Regular cardiac myocyte (primary cell): ENCODE results near the gene LLCFC1. TPM values are rescaled to one million over a fixed set of nuclear protein-coding genes. Genes with fewer than 3 reads are reported as not detected.

Experiments used
- total RNA-seq: library from RNA; depleted of rRNA; stranded (reverse); fragments of >200 nt; gene quantifications from 2 replicates; pipeline ENCODE4 v1.2.3, GENCODE V29; 2014

Gene LLCFC1
- total RNA-seq, result not detected in 2 replicates

DNA sequence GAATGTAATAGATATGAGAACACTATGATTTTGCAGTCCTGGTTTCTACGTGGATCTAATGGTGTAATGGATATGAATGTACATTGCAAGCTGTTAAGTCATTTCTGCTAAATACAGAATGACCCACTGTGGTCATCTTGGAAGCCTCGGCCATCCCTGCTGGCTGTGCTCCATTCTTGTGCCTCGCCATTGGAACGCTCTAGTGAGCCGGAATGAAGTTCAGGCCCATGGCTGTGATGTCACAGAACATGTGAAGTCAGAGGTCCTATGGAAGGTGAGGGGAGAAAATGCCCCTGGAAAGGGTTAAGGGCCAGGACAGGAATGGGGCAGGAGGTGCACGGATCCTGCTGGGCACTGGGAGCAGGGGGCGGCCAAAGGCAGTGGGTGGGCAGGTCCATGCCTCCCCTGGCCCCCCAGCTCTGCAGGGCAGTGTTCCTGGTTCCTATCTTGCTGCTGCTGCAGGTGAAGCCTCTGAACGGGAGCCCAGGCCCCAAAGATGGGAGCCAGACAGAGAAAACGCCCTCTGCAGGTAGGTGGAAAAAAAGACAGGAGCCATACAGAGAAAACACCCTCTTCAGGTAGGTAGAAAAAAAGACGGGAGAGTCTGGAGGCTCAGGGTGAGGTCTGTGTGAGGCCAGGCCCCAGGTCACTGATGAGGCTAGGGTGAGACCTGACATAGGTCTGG is at the start of gene LLCFC1:
Gene LLCFC1, plus strand, starts transcription at position 259 of the 685 bp plus-strand sequence. Its CDS starts 138 bp downstream, at position 397.

DNA sequence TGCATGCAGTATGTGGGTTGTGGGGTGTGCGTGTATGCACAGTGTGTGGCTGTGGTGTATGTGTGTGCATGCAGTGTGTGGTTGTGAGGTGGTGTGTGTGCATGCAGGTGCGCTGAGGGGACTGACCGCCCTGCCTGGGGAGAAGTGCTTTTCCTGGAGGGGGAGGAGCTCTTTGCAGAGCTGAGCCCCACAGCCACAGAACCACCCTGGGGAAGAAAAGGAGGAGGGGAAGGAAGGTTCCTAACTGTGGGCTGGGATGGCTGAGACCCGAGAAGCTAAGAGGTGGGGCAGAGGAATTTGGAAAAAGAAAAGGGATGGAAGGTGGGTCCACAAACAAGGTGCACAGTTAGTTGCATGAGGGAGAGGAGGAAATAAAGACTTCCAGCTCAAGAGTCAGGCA is 5.7 kb upstream of the LLCFC1 start, which contains the start of gene TRPV5:
Gene TRPV5, minus strand, starts transcription at position 123 of the 400 bp plus-strand sequence. CDS start 287 bp downstream, outside the sequence.

GRCh38 chr7:142961973-142962926 is 23.0 kb downstream of the LLCFC1 start, which contains the start of gene KEL:
TSS of gene KEL (minus strand) at chr7:142962363. CDS start at chr7:142962206, 157 bp downstream.

Other genes starting within 250 kb of the LLCFC1 start
- gene PRSS1, start 190.0 kb upstream of the LLCFC1 start, total RNA-seq, result not detected in 2 replicates
- not detected in 2 replicates for gene PRSS2, start 168.5 kb upstream of the LLCFC1 start, total RNA-seq
- 1.1 and 11.5 TPM in 2 replicates for gene EPHB6, start 84.4 kb upstream of the LLCFC1 start, total RNA-seq
- gene TRPV6, start 53.7 kb upstream of the LLCFC1 start, total RNA-seq, result not detected in 2 replicates
- gene TRPV5, start 5.7 kb upstream of the LLCFC1 start, total RNA-seq, result not detected in 2 replicates
- gene KEL, start 22.9 kb downstream of the LLCFC1 start, total RNA-seq, result under 0.01 TPM in 1 of 2 replicates, not detected in the other
- 0.19 TPM in 1 of 2 replicates, not detected in the other for gene OR9A2, start 87.6 kb downstream of the LLCFC1 start, total RNA-seq
- gene OR6V1, start 112.9 kb downstream of the LLCFC1 start, total RNA-seq, result not detected in 2 replicates
- 0.38 TPM in 1 of 2 replicates, not detected in the other for gene PIP, start 192.6 kb downstream of the LLCFC1 start, total RNA-seq
- not detected in 2 replicates for gene TAS2R39, start 243.9 kb downstream of the LLCFC1 start, total RNA-seq